Muscle of back (tissue), 11 donors: Measurements from ENCODE around the gene PRR9. TPM values are rescaled to one million over a fixed set of nuclear protein-coding genes. Genes with fewer than 3 reads are reported as not detected.

ENCODE experiments used
- DNase-seq, 3 donors: peaks; one replicate each; pipeline versions ENCODE4 v3.0.0 to v3.0.0-alpha.2; 2013
- polyA plus RNA-seq, 10 donors: library from polyadenylated mRNA; unstranded; fragments of 120-200 nt; gene quantifications; one replicate each; pipeline ENCODE4 v1.2.1, GENCODE V29; 2013; ENCODE audit not compliant: insufficient read length in 10 of 10

PRR9 gene
- polyA plus RNA-seq, 10 donors = not detected

DNA sequence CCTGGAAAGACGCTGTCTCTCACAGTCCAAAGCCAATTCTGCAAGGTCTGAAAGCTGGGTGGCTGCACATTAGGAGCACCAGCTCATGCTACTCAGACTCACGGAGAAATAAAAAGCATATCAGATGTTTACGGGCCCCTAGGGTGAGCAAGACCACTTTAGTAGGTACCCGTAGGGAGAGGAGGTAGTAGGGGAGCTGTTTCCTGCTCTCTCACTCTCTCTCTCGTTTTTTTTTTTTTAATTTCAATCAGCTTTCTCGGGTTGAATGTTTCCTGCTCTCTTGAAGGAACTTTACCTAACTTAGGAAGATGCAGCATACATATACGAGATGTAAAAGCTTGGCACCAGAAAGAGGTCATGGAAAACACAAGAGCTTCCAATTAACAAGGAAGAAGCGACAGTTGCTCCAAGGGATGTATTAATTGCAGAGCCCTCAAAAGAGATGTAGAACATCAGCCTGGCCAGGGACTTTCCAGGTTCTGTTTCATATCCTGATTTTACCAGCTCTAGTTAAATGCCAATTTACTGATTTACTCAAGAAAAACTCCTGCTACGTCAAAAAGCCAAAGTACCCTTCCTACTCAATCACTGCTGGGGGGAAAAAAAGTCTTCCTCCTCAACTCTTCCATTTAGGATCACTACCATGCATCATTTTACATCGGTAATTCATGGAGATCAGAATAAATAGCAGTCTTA is 45.2 kb downstream of the PRR9 start:
- DNase-seq = no peak

DNA sequence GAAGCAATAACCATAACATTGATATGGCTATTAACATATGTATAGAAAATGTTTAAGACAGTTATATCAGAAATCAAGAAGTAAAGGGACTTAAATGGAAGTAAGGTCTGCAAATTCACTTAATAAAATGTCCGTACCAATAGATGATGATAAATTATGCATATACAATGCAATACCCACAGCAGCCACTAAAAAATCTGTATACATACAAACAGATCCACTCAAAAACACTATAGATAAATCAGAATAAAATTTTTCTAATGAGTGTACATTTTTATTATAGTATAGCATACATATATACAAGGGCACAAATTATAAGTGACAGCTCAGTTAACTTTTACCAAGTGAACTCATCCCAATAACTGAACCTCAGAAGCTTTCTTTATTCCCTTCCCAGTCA is 48.1 kb downstream of the PRR9 start:
- no peak for DNase-seq

Other genes starting within 250 kb of the PRR9 start
- gene SPRR4, start 246.9 kb upstream of the PRR9 start, polyA plus RNA-seq = not detected
- 1 to 10 TPM in 1 of 10 donors, not detected in 9; 4.3 TPM for gene SPRR1A, start 233.5 kb upstream of the PRR9 start, polyA plus RNA-seq
- 1 to 10 TPM in 1 of 10 donors, under 1 TPM in 3, not detected in 6; 0.24 to 8.0 (median 0.27) TPM for gene SPRR3, start 215.8 kb upstream of the PRR9 start, polyA plus RNA-seq
- gene SPRR1B, start 186.4 kb upstream of the PRR9 start, polyA plus RNA-seq = 1 to 10 TPM in 1 of 10 donors, under 1 TPM in 1, not detected in 8; 0.24 to 7.1 TPM
- gene SPRR2D, start 176.5 kb upstream of the PRR9 start, polyA plus RNA-seq = not detected
- under 1 TPM in 1 of 10 donors, not detected in 9; 0.28 TPM for gene SPRR2A, start 160.1 kb upstream of the PRR9 start, polyA plus RNA-seq
- gene SPRR2B, start 146.0 kb upstream of the PRR9 start, polyA plus RNA-seq = not detected
- gene SPRR2E, start 123.1 kb upstream of the PRR9 start, polyA plus RNA-seq = not detected
- under 1 TPM in 2 of 10 donors, not detected in 8; 0.48 to 0.75 TPM for gene SPRR2F, start 104.1 kb upstream of the PRR9 start, polyA plus RNA-seq
- under 1 TPM in 1 of 10 donors, not detected in 9; 0.48 TPM for gene SPRR2G, start 66.7 kb upstream of the PRR9 start, polyA plus RNA-seq
- gene LELP1, start 14.2 kb upstream of the PRR9 start, polyA plus RNA-seq = not detected
- not detected for gene LORICRIN, start 42.1 kb downstream of the PRR9 start, polyA plus RNA-seq
- gene PGLYRP3, start 95.4 kb downstream of the PRR9 start, polyA plus RNA-seq = under 1 TPM in 2 of 10 donors, not detected in 8; 0.25 to 0.26 TPM
- 1 to 10 TPM in 2 of 10 donors, not detected in 8; 1.1 to 1.7 TPM for gene PGLYRP4, start 131.3 kb downstream of the PRR9 start, polyA plus RNA-seq
- 10 to 100 TPM in 9 of 10 donors, 1 to 10 TPM in 1; 9.4 to 40.7 (median 25.4) TPM for gene S100A9, start 140.3 kb downstream of the PRR9 start, polyA plus RNA-seq
- gene S100A12, start 158.0 kb downstream of the PRR9 start, polyA plus RNA-seq = 1 to 10 TPM in 6 of 10 donors, under 1 TPM in 3, not detected in 1; 0.26 to 4.9 (median 1.8) TPM
- 10 to 100 TPM in 8 of 10 donors, 1 to 10 TPM in 2; 4.7 to 37.0 (median 13.9) TPM for gene S100A8, start 173.5 kb downstream of the PRR9 start, polyA plus RNA-seq
- not detected for gene S100A7A, start 198.9 kb downstream of the PRR9 start, polyA plus RNA-seq
- not detected for gene S100A7, start 243.1 kb downstream of the PRR9 start, polyA plus RNA-seq